ENCODE data around the gene RAC2.

Gene RAC2

DNA sequence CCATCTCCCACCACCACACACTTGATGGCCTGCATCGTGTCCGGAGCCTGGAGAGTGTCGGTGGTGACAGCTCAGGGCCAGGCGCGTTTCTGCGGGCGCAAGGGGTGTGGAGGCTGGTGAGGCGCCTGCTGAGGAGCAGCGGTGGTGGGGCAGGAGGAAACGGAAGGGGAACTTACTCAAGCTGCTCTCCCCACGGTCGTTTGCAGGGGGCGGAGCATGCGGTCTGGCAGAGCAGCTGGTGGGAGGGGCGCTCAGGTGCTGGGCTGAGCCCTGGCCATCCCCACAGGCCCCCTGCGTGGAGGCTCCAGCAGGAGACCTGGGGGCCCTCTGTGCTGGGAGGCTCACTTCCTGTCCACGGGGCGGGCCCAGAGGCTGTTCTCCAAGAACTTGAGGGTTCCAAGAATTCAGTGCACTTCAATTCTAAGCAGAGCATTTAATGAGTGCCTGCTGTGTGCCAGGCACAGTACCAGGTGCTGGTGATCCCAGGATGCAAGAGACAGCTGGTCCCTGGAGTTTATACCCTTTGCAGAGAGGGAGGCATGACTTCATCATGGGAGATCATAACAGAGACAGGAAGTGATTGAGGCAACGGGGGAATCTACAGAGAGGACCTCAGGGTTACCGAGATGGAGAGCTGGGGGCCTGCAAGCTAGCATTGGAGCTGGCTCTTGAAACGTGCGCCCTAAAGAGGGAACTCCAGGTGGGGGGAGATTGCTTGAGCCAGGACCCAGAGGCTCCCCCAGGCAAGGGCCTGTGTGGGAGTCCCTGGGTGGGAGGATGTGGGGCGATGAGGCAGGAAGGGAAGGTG, at the start of gene RAC2:
Gene RAC2 (minus strand): TSS at position 156 of the 808 bp plus-strand sequence. CDS start 121 bp downstream, at position 35.
- DNase-seq (ENCODE audit: low read depth), result peak; percentile 83

DNA sequence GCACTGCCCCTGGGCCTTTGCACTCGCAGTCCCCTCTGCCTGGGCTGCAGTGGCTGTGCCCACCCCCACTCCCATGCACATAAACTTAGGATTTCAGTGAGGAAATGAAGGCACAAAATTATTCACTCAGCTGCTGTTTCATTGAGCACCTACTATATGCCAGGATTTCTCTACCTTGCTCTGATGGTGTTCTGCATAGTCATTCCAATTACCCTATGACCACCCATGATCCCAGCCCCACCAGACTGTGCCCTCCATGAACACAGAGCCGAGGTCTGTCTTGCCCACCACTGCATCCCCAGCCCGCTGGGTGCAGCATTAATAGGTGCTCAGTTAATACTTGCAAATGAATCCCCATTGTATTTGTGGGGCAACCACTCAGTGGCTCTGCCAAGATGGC, 49.1 kb upstream of the RAC2 start:
- no peak for DNase-seq (ENCODE audit: low read depth)

DNA sequence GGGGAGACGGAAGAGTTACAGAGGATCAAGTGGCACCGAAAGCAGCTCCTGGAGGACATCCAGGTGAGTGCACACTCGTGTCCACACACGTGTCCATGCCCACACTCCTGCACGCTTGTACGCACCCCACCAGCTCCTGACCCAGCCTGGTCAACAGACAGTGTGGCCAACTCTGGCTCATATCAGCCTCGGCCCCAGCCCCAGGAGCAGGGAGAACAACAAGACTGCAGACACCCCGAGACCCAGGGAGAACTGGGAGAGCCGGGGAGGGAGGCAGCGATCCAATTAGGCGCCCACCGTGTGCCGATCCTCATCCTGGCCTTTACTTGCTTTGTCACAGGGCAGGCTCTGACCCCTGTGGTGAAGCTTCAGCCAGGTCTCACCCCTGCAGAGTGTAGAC, 48.6 kb upstream of the RAC2 start:
- DNase-seq (ENCODE audit: low read depth), result no peak

DNA sequence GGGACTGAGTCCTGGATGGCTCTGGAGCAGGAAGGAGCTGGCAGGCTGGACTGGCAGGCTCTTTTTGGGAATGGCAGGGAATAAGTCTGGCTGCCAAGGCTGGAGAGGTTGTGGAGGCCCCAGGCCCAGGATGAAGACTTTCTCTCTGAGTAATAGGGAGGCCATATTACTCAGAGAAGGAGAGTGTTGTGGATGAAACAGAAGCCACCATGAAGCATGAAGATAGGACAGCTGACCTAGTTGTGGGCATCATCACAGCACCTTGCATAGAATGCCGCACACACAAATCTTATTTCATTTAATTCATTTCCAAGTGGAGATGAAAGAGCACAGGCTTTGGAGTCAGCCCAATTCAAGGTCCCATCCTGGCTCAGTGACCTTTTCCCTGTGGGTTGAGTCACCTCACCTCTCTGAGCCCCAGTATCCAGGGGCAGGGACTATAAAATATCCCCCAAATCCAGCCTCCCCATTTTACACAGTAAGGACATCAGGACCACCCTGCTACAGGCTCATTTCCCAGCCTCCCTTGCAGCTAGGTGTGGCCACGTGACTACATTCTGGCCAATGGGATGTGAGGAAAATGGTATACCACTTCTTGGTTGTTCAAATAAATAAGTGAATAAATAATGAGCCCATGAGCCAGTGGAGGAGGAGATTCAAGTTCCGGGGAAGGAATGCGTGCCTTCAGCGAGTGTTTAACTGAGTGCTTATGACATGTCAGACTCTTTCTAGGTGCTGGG, 47.7 kb upstream of the RAC2 start:
- DNase-seq (ENCODE audit: low read depth), result no peak

DNA sequence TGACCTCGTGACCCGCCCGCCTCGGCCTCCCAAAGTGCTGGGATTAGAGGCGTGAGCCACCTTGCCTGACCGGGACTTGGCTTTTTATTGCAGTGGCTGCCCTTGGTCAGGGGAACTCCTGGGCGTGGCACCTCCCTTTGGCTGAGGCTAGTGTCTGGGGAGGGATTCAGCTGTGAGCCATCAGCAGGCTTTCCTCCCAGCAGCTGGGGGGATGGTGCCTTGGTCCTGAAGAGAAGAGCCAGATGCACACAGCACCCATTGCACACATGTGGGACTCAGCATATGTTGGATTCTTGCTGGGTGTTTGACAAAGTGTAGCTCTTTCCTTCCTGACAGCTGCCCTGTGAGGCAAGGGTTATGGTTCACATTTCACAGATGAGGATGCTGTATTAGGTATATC, 46.7 kb upstream of the RAC2 start:
- no peak for DNase-seq (ENCODE audit: low read depth)

DNA sequence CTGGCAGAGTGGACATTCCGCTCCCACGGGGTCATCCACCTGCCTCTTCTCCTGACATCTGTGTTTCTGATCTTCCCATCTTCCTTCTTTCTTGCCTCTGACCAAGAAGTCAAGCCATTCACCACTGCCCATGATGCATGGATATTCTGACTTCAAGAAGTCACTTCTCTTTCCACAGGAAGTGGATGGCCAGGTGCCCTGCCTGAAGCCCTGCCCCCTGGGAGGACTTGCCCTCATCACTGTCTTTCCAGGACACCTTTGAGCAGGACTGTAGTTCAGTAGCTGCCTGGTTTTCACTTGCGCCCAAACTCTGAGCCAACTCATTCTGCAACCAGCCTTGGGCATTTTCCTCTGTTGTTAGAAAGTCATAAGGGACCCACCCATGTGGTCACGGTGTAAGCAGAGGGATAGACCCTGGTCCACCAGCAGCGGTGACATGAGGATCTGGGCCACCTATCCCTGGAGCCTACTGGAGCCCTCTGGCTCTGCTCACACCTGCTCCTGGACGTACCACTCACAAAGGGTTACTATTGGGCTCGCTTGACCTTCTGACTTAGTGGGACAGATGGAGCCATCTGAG, 45.2 kb upstream of the RAC2 start:
- no peak for DNase-seq (ENCODE audit: low read depth)

DNA sequence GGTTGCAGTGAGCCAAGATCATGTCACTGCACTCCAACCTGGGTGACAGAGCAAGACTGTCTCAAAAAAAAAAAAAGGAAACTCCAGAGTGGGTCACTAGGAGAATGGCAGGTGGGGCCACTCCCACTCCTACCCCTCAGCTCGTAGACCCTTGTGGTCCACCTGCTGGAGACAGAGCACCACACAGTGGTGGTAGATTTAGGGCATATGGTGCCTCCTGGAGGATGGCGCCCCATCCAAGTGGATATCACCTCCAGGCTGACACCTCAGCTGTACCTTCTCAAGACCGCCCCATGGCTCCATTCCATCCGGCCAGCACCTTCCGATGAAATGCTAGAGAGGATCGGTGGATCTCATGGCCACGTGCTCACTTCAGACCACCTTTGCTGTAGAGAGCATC, 44.5 kb upstream of the RAC2 start:
- DNase-seq (ENCODE audit: low read depth), result no peak

DNA sequence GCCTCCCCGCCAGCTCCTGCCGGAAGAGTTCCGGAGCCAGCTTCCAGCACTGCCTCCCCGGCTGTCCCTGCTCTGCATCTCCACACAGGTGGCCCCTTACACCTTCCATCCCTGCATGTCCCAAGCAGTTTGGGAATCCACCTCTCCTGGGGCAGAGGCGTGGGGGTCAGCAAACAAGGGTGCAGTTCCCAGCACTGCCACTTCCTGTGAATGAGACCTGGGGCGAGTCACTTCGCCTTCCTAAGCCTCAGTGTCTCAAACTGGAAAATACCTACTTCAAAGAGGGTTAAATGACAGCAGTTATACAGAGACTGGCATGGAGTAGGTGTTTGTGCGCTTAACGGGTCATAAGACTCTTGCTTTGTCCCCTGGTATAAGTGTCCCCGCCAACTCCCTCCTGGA, 43.5 kb upstream of the RAC2 start:
- no peak for DNase-seq (ENCODE audit: low read depth)

DNA sequence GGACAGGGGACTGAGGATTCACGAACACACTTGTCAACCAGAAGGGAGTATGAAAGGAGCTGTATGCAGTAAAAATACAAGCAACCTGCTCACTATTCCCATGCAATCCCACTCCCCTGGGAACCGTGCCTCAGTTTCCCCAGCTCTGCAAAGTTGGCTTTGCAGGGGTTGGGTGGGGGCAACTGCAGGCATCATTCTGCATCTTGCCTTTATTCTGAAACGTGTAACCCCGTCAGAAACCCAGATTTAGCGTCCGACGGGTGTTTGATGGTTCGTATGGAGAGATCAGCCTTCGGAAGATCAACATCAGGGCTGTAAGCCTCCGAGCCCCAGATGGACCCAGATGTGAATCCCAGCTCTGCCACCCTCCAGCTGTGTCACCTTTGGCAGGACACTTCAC, 41.9 kb upstream of the RAC2 start:
- DNase-seq (ENCODE audit: low read depth), result no peak

DNA sequence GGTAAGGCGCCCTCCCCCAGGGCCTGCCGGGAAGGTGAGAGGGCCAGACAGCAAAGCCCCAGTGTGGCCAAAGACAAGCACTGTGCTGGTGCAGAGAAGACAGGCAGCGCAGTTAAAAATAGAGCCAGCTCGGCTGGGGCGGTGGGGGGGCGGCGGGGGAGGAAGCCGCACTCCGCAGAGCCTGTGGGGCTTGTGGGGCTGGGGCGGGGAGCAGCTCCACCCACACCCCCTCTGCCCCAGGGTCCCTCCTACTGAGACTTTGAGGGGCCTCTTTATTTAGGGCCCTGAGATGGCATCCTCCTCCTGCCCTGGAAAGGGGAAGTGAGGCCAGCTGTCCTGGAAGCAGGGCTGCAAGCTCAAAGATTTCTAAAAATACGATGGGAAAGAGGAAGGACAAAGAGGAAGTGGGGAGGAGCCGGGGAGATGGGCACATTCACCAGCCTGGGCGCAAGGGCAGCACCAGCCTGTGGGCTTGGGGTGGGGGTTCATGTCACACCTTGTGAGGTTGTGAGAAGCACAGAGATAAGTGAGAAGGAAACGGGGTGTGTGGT, 40.8 kb upstream of the RAC2 start:
- DNase-seq (ENCODE audit: low read depth), result no peak

DNA sequence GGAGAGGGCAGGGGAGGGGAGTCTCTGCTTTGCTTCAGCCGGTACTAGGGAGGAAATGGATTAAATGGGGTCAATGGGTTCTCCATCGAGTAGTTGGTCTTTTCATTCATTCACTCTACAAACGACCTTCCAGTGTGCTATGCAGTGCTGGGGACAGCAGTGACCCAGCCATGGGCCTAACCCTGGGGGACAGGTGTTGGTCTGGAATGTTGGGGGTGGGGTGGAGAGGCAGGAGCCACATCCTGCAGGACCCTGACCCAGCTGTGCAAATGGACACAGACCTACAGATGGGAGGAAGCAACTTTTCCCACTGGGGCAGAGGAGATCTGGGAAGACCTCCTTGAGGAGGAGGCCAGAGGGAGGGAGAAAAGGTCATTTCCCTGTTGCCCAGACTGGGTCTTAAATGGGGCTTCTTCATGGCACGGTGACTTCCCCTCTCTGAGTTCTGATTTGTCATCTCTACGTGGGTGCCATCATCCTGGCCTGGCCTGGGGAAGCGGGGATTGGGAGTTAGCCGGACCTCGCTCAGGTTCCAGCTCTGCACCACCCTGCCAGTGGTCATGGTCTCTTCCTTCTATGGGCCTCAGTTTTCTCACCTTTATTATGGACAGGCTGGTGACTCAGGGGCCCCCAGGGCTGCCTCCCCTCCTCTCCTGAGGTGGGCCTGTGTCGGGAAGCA, 40.2 kb upstream of the RAC2 start:
- DNase-seq (ENCODE audit: low read depth), result no peak

DNA sequence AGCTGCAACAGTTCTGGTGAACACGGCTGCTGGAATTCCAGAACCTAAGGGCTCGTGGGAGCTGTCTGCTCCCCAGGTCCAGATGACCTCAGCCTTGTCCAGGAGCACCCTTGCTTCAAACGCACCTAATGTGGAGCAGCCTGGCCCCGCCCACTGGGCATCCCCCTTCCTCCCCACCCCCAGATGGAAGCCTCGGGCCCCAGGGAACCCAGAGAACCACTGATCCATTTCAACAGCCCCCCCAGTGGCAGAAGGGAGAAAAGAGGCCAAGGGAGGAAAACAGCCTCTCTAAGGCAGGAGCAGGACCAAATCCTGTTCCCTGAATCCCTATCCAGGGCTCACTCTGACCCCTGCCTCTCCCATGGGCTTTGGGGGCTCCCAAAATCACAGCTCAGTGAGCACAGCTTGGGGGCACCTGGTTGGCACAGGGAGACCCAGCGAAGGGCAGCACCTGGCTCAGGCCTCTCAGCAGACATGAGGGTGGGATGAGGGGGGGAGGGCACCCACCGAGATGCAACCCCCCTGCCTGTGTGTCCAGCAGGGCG, 39.4 kb upstream of the RAC2 start:
- DNase-seq (ENCODE audit: low read depth), result no peak

DNA sequence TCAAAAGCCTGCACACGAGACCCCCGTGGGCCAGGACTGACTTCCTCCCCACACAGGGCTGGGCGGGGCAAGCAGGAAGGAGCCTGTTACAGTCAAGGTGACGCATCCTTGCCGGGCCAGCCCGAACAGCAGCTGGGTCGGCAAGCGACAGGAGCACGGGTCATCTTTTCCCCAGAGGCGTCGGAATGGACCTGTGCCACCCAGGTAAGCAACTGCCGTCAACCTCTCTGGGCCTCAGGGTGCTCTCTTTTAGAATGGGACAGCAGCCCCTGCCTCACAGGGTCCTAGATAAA, 38.3 kb upstream of the RAC2 start, which contains the start of gene CYTH4:
Gene CYTH4 (plus strand): TSS at position 124 of the 293 bp plus-strand sequence. CDS start 62 bp downstream, at position 186.
- DNase-seq (ENCODE audit: low read depth), result no peak

DNA sequence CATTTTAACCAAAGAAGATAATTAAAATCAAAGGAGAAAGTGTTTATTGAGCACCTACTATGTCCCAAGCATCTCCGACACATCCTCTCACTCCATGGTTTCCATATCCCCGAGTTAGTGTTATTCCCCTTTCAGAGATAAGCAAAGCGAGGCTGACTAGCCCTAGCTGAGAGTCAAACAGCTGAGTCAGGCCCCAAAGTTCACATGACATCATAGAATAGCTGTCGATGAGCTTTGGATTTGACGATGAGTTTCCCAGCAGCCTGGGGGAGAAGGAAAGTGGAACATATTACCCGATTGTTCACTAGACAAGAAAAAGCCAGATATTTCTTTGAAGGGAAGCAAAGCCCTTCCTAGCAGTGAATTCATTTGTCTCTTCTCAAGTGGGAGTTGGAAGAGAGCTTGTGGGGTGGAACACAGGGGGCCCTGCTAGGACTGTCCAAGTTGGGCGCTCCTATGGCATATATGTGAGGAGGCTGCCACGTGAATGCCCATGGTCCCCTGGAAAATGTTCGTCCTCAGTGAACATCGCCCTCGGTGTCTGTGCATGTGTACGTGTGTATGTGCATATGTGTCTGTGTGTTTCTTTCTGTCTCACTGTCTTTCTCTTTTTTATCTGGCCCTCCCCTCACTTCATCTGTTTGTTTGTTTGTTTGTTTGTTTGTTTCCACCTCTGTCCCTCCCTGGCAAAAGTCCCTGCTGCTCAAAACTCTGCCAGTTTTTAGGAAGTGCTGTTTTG, 37.7 kb upstream of the RAC2 start:
- DNase-seq (ENCODE audit: low read depth), result no peak

DNA sequence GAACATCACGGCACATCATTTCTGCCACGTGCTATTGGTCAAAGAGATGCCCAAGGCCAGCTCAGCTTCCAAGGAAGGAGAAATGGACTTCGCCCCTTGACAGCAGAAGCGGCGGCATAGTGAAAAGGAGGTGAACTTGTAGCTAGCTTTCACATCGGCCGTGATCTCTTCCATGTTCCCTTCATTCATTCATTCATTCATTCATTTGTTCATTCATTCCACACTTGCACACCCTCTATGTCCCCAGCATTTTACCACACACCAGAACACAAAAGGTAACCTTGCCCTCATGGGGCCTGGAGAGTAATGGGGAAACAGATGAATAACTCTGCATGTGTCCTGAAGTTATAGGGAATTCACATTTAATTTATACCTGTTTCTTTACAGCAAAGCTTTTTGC, 37.1 kb upstream of the RAC2 start:
- DNase-seq (ENCODE audit: low read depth), result no peak

DNA sequence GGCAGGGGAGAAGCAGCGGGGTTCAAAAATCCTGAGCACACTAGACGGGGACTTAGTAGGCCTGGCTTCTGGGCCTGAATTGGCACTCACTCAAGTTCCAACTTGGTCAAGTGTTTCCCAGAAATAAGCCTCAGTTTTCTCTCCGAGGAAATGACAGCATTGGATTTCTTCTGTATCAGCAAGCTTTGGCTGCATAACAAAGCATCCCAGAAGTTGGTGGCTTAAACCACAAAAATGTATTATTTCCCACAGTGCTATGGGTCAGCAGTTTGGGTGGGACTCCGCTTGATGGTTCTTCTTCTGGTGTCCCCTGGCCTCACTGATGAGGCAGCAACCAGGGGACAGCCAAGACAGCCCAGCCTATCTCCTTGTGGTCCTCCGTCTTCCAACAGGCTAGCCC, 36.6 kb upstream of the RAC2 start:
- DNase-seq (ENCODE audit: low read depth), result no peak

DNA sequence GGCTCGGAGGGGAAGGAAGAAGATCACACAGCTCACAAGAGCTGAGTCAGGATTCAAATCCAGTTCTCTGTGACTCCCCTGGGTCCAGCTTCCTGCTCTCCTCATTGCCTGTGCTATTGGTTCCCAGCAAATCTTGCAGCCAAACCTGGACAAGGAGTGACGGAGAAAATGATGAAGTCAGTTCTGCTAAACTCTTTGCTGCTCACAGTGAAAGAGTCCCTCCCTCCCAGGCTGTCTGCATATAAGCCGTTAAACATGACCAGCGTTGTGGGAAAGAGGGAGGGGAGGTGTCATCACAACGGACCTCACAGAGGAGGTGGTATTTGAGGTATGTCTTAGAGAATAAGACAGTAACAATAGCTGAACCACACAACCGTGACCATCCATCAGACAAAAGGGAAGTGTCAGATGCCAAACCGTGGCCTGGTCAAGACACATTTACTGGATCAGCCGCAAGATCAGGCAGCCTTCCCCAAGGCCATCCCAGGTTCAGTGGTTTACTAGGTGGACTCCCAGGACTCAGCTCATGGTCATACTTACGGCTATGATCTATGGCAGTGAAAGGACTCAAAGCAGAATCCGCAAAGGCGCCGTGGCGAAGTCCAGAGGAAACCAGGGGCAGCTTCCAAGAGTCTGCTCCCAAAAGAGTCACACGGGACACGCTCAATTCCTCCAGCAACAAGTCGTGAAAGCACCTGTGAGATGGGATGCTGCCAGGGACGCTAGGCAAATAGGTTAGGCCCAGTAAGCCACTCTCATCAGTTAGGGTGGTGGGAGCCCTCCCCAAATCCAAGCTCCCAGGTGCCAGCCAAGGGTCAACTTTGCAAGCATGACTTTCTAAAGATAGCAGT, 35.5 kb upstream of the RAC2 start:
- no peak for DNase-seq (ENCODE audit: low read depth)

DNA sequence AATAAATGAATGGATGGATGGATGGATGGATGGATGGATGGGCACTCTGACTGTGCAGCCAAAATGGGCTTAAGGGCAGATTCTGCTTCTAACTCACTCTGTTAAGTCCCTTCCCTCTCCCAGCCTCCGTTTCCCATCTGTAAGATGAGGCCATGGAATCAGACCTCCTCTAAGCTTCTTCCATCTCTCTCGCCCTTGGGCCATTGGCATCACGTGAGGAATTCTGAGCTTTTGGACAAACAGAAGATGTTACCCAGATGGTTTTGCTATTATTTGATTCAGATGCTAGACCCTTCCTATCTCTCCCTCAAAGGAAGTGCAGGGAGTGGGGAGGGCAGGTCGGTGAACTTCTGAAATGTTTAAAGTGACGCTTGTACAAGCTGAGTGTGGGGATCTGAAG, 34.2 kb upstream of the RAC2 start:
- no peak for DNase-seq (ENCODE audit: low read depth)

DNA sequence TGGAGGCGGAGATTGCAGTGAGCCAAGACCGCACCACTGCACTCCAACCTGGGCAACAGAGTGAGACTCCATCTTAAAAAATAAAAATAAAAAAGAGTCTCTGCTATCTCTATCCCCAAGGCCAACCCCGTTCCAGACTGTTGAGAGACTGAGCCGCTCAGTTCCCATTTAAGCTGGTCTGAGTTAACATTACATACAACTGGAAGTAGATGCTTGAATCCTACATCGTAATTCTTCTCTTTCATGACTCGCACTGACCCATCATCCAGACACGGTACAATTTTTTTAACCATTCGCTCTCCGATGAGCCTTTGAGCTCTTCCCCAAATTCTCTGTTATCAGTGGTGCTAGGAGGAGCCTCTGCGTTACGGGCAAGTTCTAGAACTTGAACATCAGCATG, 33.3 kb upstream of the RAC2 start:
- DNase-seq (ENCODE audit: low read depth), result no peak

DNA sequence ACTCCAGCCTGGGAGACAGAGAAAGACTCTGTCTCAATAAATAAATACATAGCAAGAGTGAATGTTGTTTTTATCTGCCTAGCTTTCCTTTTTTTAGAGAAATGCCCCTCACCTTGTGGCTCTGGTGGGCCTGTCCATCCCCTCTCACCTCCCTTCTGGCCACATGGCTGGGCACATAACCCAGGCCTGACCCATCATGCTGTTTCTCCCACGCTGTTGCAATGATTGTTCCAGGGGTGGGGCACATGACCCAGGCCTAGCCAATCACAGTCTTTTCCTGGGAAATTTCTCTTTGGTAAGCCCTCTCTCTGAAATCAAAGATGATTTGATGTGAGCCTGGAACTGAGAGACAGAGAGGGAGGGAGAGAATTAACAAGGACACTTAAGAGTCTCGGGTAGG, 32.7 kb upstream of the RAC2 start:
- DNase-seq (ENCODE audit: low read depth), result no peak

DNA sequence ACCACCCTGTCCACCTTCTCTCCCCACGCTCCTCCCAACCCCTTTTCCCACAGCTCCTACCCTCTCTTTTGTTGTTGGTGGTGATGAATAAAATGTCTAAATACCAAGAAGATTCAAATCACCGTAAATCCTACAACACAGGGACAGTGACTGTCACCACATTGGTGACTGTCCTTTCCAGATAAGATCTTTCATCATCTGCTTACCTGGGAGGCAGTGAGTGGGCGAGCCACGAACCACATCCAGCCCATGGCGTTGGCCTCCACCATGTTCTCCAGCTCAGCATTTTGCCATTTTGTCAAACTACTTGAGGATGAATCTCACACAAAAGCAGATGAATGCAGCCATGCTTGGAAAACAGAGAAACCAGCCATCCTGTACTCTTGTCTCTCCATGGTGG, 31.6 kb upstream of the RAC2 start:
- DNase-seq (ENCODE audit: low read depth), result no peak

All from stimulated activated CD8-positive, alpha-beta memory T cell treated with anti-CD3 and anti-CD28 coated beads, Interleukin-7, amount 100 ng/mL, for 24 hours (primary cell).